Measurements from ENCODE around the gene PDE9A. TPM values are rescaled to one million over a fixed set of nuclear protein-coding genes. Genes with fewer than 3 reads are reported as not detected.

Gene PDE9A
- total and polyA plus RNA-seq, 2 experiments from 2014 or later: 26.5 to 31.1 TPM

DNA sequence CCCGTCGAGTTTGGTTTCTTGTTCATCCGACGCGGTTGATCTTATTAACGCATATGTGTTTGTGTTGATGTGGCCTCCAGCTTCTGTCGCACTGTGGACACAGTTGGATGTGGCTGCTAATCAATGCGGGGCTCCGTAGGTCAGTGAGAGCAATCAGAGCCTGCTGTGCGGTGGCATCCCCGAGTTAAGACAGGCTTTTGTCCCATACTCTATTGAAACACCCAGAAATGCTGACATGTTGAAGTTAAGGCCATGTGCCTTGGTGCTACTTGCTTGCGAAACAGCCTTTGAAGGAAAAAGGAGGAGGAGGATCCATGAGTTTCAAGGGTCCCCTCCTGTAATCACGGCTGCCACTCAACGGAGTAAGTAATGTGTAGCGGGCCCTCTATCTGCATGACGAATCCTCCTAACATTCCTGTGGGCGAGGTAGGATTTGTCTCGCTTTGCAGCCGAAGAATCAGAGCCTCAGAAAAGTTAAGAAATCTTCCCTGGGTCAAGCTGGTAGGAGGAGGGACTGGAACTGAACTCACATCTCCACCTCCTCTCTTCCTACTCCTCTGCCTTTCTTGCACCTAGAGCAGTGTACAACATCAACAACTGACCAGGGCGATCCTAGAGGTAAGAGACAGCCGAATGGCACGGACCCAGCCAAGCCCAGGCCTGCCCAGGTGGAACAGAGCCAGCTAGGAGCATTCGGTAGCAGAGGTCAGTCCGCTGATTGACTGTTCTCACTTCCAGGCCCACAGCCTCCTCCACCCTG lies 19.5 kb downstream of the PDE9A start:
- no peak overlapping the region for H3K4me2 ChIP-seq
- peaks cover 40% of the 10 kb centered on the region for H4K20me1 ChIP-seq (replicated peaks; ENCODE audit: insufficient read depth)
- Mint-ChIP-seq H3K9me3 (no peaks in the 10 kb centered on the region), H3K36me3 (ENCODE audit: low read depth) (peaks cover 6% of the 10 kb centered on the region; the same call in 2 of the 3 replicates), H3K27me3 (ENCODE audit: insufficient read depth, low read depth, poor library complexity) (no peaks in the 10 kb centered on the region), H3K4me1 (peaks cover 63% of the 10 kb centered on the region), H3K27ac (no peak overlapping the region), H3K4me3 (no peak overlapping the region)
- peak overlapping the region; percentile 76; the same call in 1 of the 2 replicates for H3K27ac ChIP-seq (ENCODE audit: low read depth)
- H3K9me2 ChIP-seq (ENCODE audit: insufficient read depth): no peaks in the 10 kb centered on the region
- no peak overlapping the region for H2AFZ ChIP-seq
- no peaks in the 10 kb centered on the region for H3K36me3 ChIP-seq (ENCODE audit: insufficient read depth)
- peaks cover 43% of the 10 kb centered on the region for H3K79me2 ChIP-seq (replicated peaks; ENCODE audit: insufficient read depth)
- H3K4me3 ChIP-seq: no peak overlapping the region
- H3K27me3 ChIP-seq (ENCODE audit: insufficient read depth): no peaks in the 10 kb centered on the region
- no peak for TF ChIP-seq ZNF331 (CRISPR knock-in tag; IDR thresholded peaks at IDR 0.05; ENCODE audit: low read depth)
- TF ChIP-seq ZNF114 (CRISPR knock-in tag; IDR thresholded peaks at IDR 0.05): no peak
- TF ChIP-seq EZH2 (IDR thresholded peaks at IDR 0.05; ENCODE audit: low read depth, unreplicated experiment): no peak
- no peak for TF ChIP-seq CREB1 (CRISPR knock-in tag; IDR thresholded peaks at IDR 0.05; ENCODE audit: low read depth)
- TF ChIP-seq POLR2AphosphoS5 (IDR thresholded peaks at IDR 0.05; ENCODE audit: low read depth): no peak
- TF ChIP-seq NANOG (IDR thresholded peaks at IDR 0.05; ENCODE audit: borderline replicate concordance): no peak
- no peak for TF ChIP-seq STAT1 (IDR thresholded peaks at IDR 0.05; ENCODE audit: unreplicated experiment)
- TF ChIP-seq EZH2phosphoT487 (IDR thresholded peaks at IDR 0.05; ENCODE audit: unreplicated experiment): no peak
- TF ChIP-seq, protein P1, sequence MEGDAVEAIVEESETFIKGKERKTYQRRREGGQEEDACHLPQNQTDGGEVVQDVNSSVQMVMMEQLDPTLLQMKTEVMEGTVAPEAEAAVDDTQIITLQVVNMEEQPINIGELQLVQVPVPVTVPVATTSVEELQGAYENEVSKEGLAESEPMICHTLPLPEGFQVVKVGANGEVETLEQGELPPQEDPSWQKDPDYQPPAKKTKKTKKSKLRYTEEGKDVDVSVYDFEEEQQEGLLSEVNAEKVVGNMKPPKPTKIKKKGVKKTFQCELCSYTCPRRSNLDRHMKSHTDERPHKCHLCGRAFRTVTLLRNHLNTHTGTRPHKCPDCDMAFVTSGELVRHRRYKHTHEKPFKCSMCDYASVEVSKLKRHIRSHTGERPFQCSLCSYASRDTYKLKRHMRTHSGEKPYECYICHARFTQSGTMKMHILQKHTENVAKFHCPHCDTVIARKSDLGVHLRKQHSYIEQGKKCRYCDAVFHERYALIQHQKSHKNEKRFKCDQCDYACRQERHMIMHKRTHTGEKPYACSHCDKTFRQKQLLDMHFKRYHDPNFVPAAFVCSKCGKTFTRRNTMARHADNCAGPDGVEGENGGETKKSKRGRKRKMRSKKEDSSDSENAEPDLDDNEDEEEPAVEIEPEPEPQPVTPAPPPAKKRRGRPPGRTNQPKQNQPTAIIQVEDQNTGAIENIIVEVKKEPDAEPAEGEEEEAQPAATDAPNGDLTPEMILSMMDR (conservative IDR thresholded peaks at IDR 0.05; ENCODE audit: low read depth in 2 of 2): no peak
- TF ChIP-seq, protein P2, sequence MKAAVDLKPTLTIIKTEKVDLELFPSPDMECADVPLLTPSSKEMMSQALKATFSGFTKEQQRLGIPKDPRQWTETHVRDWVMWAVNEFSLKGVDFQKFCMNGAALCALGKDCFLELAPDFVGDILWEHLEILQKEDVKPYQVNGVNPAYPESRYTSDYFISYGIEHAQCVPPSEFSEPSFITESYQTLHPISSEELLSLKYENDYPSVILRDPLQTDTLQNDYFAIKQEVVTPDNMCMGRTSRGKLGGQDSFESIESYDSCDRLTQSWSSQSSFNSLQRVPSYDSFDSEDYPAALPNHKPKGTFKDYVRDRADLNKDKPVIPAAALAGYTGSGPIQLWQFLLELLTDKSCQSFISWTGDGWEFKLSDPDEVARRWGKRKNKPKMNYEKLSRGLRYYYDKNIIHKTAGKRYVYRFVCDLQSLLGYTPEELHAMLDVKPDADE (IDR thresholded peaks at IDR 0.05): no peak
- TF ChIP-seq, protein P3, sequence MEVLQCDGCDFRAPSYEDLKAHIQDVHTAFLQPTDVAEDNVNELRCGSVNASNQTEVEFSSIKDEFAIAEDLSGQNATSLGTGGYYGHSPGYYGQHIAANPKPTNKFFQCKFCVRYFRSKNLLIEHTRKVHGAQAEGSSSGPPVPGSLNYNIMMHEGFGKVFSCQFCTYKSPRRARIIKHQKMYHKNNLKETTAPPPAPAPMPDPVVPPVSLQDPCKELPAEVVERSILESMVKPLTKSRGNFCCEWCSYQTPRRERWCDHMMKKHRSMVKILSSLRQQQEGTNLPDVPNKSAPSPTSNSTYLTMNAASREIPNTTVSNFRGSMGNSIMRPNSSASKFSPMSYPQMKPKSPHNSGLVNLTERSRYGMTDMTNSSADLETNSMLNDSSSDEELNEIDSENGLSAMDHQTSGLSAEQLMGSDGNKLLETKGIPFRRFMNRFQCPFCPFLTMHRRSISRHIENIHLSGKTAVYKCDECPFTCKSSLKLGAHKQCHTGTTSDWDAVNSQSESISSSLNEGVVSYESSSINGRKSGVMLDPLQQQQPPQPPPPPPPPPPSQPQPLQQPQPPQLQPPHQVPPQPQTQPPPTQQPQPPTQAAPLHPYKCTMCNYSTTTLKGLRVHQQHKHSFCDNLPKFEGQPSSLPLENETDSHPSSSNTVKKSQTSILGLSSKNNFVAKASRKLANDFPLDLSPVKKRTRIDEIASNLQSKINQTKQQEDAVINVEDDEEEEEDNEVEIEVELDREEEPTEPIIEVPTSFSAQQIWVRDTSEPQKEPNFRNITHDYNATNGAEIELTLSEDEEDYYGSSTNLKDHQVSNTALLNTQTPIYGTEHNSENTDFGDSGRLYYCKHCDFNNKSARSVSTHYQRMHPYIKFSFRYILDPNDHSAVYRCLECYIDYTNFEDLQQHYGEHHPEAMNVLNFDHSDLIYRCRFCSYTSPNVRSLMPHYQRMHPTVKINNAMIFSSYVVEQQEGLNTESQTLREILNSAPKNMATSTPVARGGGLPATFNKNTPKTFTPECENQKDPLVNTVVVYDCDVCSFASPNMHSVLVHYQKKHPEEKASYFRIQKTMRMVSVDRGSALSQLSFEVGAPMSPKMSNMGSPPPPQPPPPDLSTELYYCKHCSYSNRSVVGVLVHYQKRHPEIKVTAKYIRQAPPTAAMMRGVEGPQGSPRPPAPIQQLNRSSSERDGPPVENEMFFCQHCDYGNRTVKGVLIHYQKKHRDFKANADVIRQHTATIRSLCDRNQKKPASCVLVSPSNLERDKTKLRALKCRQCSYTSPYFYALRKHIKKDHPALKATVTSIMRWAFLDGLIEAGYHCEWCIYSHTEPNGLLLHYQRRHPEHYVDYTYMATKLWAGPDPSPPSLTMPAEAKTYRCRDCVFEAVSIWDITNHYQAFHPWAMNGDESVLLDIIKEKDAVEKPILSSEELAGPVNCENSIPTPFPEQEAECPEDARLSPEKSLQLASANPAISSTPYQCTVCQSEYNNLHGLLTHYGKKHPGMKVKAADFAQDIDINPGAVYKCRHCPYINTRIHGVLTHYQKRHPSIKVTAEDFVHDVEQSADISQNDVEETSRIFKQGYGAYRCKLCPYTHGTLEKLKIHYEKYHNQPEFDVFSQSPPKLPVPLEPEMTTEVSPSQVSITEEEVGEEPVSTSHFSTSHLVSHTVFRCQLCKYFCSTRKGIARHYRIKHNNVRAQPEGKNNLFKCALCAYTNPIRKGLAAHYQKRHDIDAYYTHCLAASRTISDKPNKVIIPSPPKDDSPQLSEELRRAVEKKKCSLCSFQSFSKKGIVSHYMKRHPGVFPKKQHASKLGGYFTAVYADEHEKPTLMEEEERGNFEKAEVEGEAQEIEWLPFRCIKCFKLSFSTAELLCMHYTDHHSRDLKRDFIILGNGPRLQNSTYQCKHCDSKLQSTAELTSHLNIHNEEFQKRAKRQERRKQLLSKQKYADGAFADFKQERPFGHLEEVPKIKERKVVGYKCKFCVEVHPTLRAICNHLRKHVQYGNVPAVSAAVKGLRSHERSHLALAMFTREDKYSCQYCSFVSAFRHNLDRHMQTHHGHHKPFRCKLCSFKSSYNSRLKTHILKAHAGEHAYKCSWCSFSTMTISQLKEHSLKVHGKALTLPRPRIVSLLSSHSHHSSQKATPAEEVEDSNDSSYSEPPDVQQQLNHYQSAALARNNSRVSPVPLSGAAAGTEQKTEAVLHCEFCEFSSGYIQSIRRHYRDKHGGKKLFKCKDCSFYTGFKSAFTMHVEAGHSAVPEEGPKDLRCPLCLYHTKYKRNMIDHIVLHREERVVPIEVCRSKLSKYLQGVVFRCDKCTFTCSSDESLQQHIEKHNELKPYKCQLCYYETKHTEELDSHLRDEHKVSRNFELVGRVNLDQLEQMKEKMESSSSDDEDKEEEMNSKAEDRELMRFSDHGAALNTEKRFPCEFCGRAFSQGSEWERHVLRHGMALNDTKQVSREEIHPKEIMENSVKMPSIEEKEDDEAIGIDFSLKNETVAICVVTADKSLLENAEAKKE (CRISPR knock-in tag; IDR thresholded peaks at IDR 0.05): no peak
- no peak for TF ChIP-seq JUNB (IDR thresholded peaks at IDR 0.05; ENCODE audit: unreplicated experiment)
- TF ChIP-seq, protein P4, sequence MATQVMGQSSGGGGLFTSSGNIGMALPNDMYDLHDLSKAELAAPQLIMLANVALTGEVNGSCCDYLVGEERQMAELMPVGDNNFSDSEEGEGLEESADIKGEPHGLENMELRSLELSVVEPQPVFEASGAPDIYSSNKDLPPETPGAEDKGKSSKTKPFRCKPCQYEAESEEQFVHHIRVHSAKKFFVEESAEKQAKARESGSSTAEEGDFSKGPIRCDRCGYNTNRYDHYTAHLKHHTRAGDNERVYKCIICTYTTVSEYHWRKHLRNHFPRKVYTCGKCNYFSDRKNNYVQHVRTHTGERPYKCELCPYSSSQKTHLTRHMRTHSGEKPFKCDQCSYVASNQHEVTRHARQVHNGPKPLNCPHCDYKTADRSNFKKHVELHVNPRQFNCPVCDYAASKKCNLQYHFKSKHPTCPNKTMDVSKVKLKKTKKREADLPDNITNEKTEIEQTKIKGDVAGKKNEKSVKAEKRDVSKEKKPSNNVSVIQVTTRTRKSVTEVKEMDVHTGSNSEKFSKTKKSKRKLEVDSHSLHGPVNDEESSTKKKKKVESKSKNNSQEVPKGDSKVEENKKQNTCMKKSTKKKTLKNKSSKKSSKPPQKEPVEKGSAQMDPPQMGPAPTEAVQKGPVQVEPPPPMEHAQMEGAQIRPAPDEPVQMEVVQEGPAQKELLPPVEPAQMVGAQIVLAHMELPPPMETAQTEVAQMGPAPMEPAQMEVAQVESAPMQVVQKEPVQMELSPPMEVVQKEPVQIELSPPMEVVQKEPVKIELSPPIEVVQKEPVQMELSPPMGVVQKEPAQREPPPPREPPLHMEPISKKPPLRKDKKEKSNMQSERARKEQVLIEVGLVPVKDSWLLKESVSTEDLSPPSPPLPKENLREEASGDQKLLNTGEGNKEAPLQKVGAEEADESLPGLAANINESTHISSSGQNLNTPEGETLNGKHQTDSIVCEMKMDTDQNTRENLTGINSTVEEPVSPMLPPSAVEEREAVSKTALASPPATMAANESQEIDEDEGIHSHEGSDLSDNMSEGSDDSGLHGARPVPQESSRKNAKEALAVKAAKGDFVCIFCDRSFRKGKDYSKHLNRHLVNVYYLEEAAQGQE (IDR thresholded peaks at IDR 0.05; ENCODE audit: unreplicated experiment): no peak
- ATAC-seq (no peak), DNase-seq (ENCODE audit: low spot score) (no peak)
- H3K4me1 ChIP-seq (ENCODE audit: insufficient read depth): peaks cover 21% of the 10 kb centered on the region
- peaks cover 17% of the 10 kb centered on the region; the same call in 1 of the 2 replicates for H3F3A ChIP-seq (replicated peaks; ENCODE audit: low read depth)
